GM23248 (cell line): ENCODE results near the gene SSMEM1.

ENCODE experiments used
- EZH2 ChIP-seq: fragments of 200-600 bp; sonication (generic); IDR thresholded peaks from 2 replicates; pipeline ENCODE4 v1.6.1; 2018; ENCODE audit warnings: antibody characterized with exemption, mild to moderate bottlenecking; ENCODE audit not compliant: insufficient read depth, poor library complexity, severe bottlenecking
- EZH2phosphoT487 ChIP-seq: fragments of 200-600 bp; sonication (generic); IDR thresholded peaks from 2 replicates; pipeline ENCODE4 v1.6.1; 2018; ENCODE audit warnings: antibody characterized with exemption, moderate library complexity, mild to moderate bottlenecking, low read depth; ENCODE audit not compliant: insufficient read depth

GRCh38 chr7:130160023-130160422 is 47.6 kb upstream of the SSMEM1 start:
- TF ChIP-seq EZH2 (no peak), EZH2phosphoT487 (no peak)
